Caco-2 (cell line): ENCODE results near the gene RAPGEF1. TPM values are rescaled to one million over a fixed set of nuclear protein-coding genes. Genes with fewer than 3 reads are reported as not detected.

Experiments used
- BruUV-seq: library from RNA; stranded (reverse); fragments of 400-500 nt; replicated peaks from 2 replicates; lab custom pipeline; 2021; lab: Mats Ljungman, UMichigan
- CTCF ChIA-PET: fragments of 300-600 bp; sonication (Branson Sonifier 250); formaldehyde crosslinking; loops from one replicate; lab custom pipeline; 2022; ENCODE audit warnings: antibody characterized with exemption; lab: Charles Lee
- POLR2A ChIA-PET: fragments of 300-600 bp; sonication (Branson Sonifier 250); formaldehyde crosslinking; loops from one replicate; lab custom pipeline; 2022; ENCODE audit warnings: antibody characterized with exemption; lab: Charles Lee
- DNase-seq, 2 experiments: peaks; one replicate each; pipeline versions ENCODE4 v3.0.0 to v3.0.0-alpha.2; 2020 to 2022
- H3K27me3 ChIP-seq: replicated peaks from 2 replicates; pipeline ENCODE4 v1.6.0; 2011; ENCODE audit warnings: low read length; ENCODE audit not compliant: control insufficient read depth, insufficient read depth
- H3K36me3 ChIP-seq: 2 replicates; pipeline ENCODE4 v1.5.1; 2011; ENCODE audit warnings: low read length; ENCODE audit not compliant: control insufficient read depth, insufficient read depth
- H3K4me1 ChIP-seq: fragments of 250-450 bp; sonication (Bioruptor Pico); 2 replicates; pipeline ENCODE4 v1.5.1; 2020; ENCODE audit warnings: mild to moderate bottlenecking
- H3K4me3 ChIP-seq: 2 replicates; pipeline ENCODE4 v1.5.1; 2011; ENCODE audit warnings: low read depth, mild to moderate bottlenecking, control low read depth, low read length
- H3K9me3 ChIP-seq: fragments of 250-450 bp; sonication (Bioruptor Pico); 2 replicates; pipeline ENCODE4 v1.5.1; 2020; ENCODE audit warnings: mild to moderate bottlenecking, moderate library complexity
- H3K27ac Mint-ChIP-seq: one replicate; pipeline ENCODE4 v1.8.0; 2022; ENCODE audit warnings: mixed read lengths; ENCODE audit not compliant: unreplicated experiment
- H3K27me3 Mint-ChIP-seq: one replicate; pipeline ENCODE4 v1.8.0; 2022; ENCODE audit warnings: mixed read lengths; ENCODE audit not compliant: insufficient read depth, unreplicated experiment
- H3K36me3 Mint-ChIP-seq: one replicate; pipeline ENCODE4 v1.8.0; 2022; ENCODE audit warnings: mild to moderate bottlenecking, mixed read lengths; ENCODE audit not compliant: insufficient read depth, unreplicated experiment
- H3K4me1 Mint-ChIP-seq: one replicate; pipeline ENCODE4 v1.8.0; 2022; ENCODE audit warnings: low read depth, mixed read lengths; ENCODE audit not compliant: unreplicated experiment
- H3K4me3 Mint-ChIP-seq: one replicate; pipeline ENCODE4 v1.8.0; 2022; ENCODE audit warnings: mild to moderate bottlenecking, moderate library complexity, mixed read lengths; ENCODE audit not compliant: unreplicated experiment
- H3K9me3 Mint-ChIP-seq: one replicate; pipeline ENCODE4 v1.8.0; 2022; ENCODE audit warnings: mixed read lengths; ENCODE audit not compliant: unreplicated experiment
- CTCF ChIP-seq, 2 experiments: fragments of 200-600 bp in 1 of 2; IDR thresholded peaks; 1 replicate in 1 of 2; 2 replicates in 1 of 2; pipeline versions ENCODE4 v1.5.1 to v1.8.0; 2011 to 2022; ENCODE audit warnings: antibody characterized with exemption in 1 of 2, control low read depth in 1 of 2, inconsistent platforms in 1 of 2, low read depth in 1 of 2, low read length in 1 of 2, mild to moderate bottlenecking in 1 of 2, moderate library complexity in 1 of 2; ENCODE audit not compliant: insufficient read depth in 1 of 2, severe bottlenecking in 1 of 2, unreplicated experiment in 1 of 2
- intact Hi-C: fragments of 100-400 bp; cut with micrococcal nuclease; formaldehyde crosslinking; loops from one replicate; pipeline ENCODE4 v1.10.0; 2022; ENCODE audit not compliant: unreplicated experiment
- total RNA-seq: library from RNA; stranded (reverse); gene quantifications from 2 replicates; pipeline ENCODE4 v1.2.3, GENCODE V29; 2022

The RAPGEF1 gene
- total RNA-seq, 1 experiment from 2014 or later = 75.4 TPM

GRCh38 chr9:131776473-131776872, 36.6 kb upstream of the RAPGEF1 start:
- Histone ChIP-seq H3K36me3 (no peaks in the 10 kb centered on the region), H3K9me3 (no peaks in the 10 kb centered on the region), H3K27me3 (no peaks in the 10 kb centered on the region), H3K4me3 (no peak overlapping the region), H3K4me1 (no peaks in the 10 kb centered on the region)
- Mint-ChIP-seq H3K9me3 (no peaks in the 10 kb centered on the region), H3K4me1 (no peaks in the 10 kb centered on the region), H3K27me3 (peaks cover 13% of the 10 kb centered on the region), H3K27ac (no peak overlapping the region), H3K4me3 (no peak overlapping the region), H3K36me3 (no peaks in the 10 kb centered on the region)
- peak; percentile 58 to 73 for DNase-seq
- CTCF ChIA-PET = no interaction called here
- intact Hi-C loops = no loop called here
- TF ChIP-seq CTCF (IDR thresholded peaks at IDR 0.05; ENCODE audit: insufficient read depth in 1 of 2, low read depth in 1 of 2, low read length in 1 of 2, severe bottlenecking in 1 of 2, unreplicated experiment in 1 of 2) = no peak
- POLR2A ChIA-PET = interaction anchor here (0.6 kb wide), 1 partner anchor 64 kb away, joined by 3 read pairs; no protein-coding TSS in a partner anchor
- BruUV-seq = no TSS peak

GRCh38 chr9:131776036-131776435, 36.2 kb upstream of the RAPGEF1 start:
- H3K27ac Mint-ChIP-seq = no peak overlapping the region
- Histone ChIP-seq H3K27me3 (no peaks in the 10 kb centered on the region), H3K4me1 (no peaks in the 10 kb centered on the region), H3K36me3 (no peaks in the 10 kb centered on the region), H3K9me3 (no peaks in the 10 kb centered on the region), H3K4me3 (no peak overlapping the region)
- H3K36me3 Mint-ChIP-seq = no peaks in the 10 kb centered on the region
- intact Hi-C loops = no loop called here
- DNase-seq = no peak
- TF ChIP-seq CTCF (IDR thresholded peaks at IDR 0.05; ENCODE audit: insufficient read depth in 1 of 2, low read depth in 1 of 2, low read length in 1 of 2, severe bottlenecking in 1 of 2, unreplicated experiment in 1 of 2) = no peak
- BruUV-seq = no TSS peak
- no peaks in the 10 kb centered on the region for H3K4me1 Mint-ChIP-seq
- no peak overlapping the region for H3K4me3 Mint-ChIP-seq
- ChIA-PET CTCF (no interaction called here), POLR2A (interaction anchor here (0.6 kb wide), 1 partner anchor 63 kb away, joined by 3 read pairs; no protein-coding TSS in a partner anchor)
- H3K27me3 Mint-ChIP-seq = peaks cover 14% of the 10 kb centered on the region
- no peaks in the 10 kb centered on the region for H3K9me3 Mint-ChIP-seq

- Mint-ChIP-seq H3K9me3 (no peaks in the 10 kb centered on the region), H3K4me1 (no peaks in the 10 kb centered on the region), H3K36me3 (no peaks in the 10 kb centered on the region), H3K27ac (no peak overlapping the region), H3K4me3 (no peak overlapping the region), H3K27me3 (peaks cover 18% of the 10 kb centered on the region)
- POLR2A ChIA-PET = no interaction called here
- CTCF ChIA-PET = no interaction called here
- H3K4me1 ChIP-seq = no peaks in the 10 kb centered on the region
- H3K4me3 ChIP-seq = no peak overlapping the region
- no peak for TF ChIP-seq CTCF (IDR thresholded peaks at IDR 0.05; ENCODE audit: insufficient read depth in 1 of 2, low read depth in 1 of 2, low read length in 1 of 2, severe bottlenecking in 1 of 2, unreplicated experiment in 1 of 2)
- H3K9me3 ChIP-seq = no peaks in the 10 kb centered on the region
- intact Hi-C loops = loop anchor here (1.0 kb wide), 1 partner anchor 25 kb away; no protein-coding TSS in a partner anchor
- DNase-seq = no peak
- H3K36me3 ChIP-seq = no peaks in the 10 kb centered on the region
- H3K27me3 ChIP-seq = no peaks in the 10 kb centered on the region
- no TSS peak for BruUV-seq
These were observed 34.8 kb upstream of the RAPGEF1 start for GRCh38 chr9:131774636-131775035.
